ENCODE measurements around the gene MLANA. TPM values are rescaled to one million over a fixed set of nuclear protein-coding genes. Genes with fewer than 3 reads are reported as not detected.

MLANA gene
- total RNA-seq, 2 experiments from 2014 or later: not detected

DNA sequence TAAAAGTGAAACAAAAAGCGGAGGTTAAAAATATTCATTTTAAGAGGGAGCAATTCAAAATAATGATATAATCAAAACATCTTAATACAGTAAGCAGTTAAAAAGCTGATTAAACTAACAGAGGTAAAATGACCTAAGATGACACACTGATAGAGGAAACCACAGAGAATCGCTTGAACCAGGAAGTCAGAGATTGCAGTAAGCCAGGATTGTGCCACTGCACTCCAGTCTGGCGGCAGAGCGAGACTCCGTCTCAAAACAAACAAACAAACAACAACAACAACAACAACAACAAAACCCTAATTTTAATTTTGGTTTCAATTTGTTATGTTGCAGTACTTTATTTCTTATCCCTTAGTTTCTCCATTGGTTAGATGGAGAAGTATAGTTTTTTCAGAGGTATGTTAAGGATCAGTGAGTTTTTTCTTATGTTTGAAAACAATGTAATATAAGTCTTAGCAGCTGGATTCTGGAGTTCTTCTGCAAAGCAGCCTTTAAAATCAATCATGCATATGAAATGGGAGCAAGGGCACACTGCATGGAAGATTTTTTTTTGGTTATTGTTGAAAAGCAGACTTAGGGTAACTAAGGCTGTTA is 58.5 kb downstream of the MLANA start:
- peak overlapping the region; percentile 81 for H3K27ac Mint-ChIP-seq
- H3K36me3 Mint-ChIP-seq (ENCODE audit: low read depth): peaks cover 3% of the 10 kb centered on the region
- ChIA-PET CTCF (no interaction called here), POLR2A (interaction anchor here (0.9 to 1.3 kb wide), 3 partner anchors 58 to 117 kb away, joined by 4 read pairs; partner anchors contain the start of genes ERMP1 and RANBP6)
- Histone ChIP-seq H3K27ac (ENCODE audit: low read depth in 1 of 2, low read length in 2 of 2) (no peak overlapping the region), H3K4me1 (ENCODE audit: insufficient read depth, low read length) (no peaks in the 10 kb centered on the region), H3K9me3 (ENCODE audit: control insufficient read depth in 1 of 2, insufficient read depth in 1 of 2, low read length in 2 of 2) (no peaks in the 10 kb centered on the region), H3K4me3 (ENCODE audit: low read length) (peak overlapping the region; percentile 2), H3K27me3 (ENCODE audit: control insufficient read depth in 1 of 2, insufficient read depth in 2 of 2, low read length in 2 of 2) (no peaks in the 10 kb centered on the region), H3K36me3 (ENCODE audit: insufficient read depth, low read length) (no peaks in the 10 kb centered on the region)
- no peaks in the 10 kb centered on the region for H3K27me3 Mint-ChIP-seq
- ATAC-seq (ENCODE audit: poor library complexity): peak; percentile 93
- peak overlapping the region; percentile 80 for H3K4me3 Mint-ChIP-seq
- intact Hi-C loops (cut with DNase I, micrococcal nuclease): no loop called here
- peaks cover 27% of the 10 kb centered on the region for H3K4me1 Mint-ChIP-seq (ENCODE audit: low read depth)
- DNase-seq: peak in 8 of 14 experiments; percentile 2 to 76 (median 17)
- TF ChIP-seq, protein P1, sequence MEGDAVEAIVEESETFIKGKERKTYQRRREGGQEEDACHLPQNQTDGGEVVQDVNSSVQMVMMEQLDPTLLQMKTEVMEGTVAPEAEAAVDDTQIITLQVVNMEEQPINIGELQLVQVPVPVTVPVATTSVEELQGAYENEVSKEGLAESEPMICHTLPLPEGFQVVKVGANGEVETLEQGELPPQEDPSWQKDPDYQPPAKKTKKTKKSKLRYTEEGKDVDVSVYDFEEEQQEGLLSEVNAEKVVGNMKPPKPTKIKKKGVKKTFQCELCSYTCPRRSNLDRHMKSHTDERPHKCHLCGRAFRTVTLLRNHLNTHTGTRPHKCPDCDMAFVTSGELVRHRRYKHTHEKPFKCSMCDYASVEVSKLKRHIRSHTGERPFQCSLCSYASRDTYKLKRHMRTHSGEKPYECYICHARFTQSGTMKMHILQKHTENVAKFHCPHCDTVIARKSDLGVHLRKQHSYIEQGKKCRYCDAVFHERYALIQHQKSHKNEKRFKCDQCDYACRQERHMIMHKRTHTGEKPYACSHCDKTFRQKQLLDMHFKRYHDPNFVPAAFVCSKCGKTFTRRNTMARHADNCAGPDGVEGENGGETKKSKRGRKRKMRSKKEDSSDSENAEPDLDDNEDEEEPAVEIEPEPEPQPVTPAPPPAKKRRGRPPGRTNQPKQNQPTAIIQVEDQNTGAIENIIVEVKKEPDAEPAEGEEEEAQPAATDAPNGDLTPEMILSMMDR (IDR thresholded peaks at IDR 0.05): no peak
- no peaks in the 10 kb centered on the region for H3K9me3 Mint-ChIP-seq

DNA sequence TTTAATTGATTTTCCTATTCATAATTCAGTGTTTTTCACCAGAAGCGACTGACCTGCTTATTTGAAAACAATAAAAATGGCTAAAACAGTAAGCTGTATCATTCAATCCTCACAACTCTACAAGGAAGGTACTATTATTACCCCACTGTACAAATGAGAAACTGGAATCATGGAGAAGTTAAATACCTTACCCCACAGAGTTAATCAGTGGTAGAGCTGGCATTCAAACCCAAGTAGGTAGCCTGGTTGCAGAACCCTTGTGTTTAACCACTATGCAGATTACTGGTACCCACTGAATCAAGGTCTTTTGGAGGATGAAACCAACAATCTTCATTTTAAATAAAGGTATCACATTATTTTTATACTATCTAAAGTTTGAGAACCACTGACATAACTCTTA is 59.6 kb downstream of the MLANA start:
- Histone ChIP-seq H3K4me1 (ENCODE audit: insufficient read depth, low read length) (no peaks in the 10 kb centered on the region), H3K27me3 (ENCODE audit: control insufficient read depth in 1 of 2, insufficient read depth in 2 of 2, low read length in 2 of 2) (no peaks in the 10 kb centered on the region), H3K36me3 (ENCODE audit: insufficient read depth, low read length) (no peaks in the 10 kb centered on the region), H3K9me3 (ENCODE audit: control insufficient read depth in 1 of 2, insufficient read depth in 1 of 2, low read length in 2 of 2) (no peaks in the 10 kb centered on the region), H3K27ac (ENCODE audit: low read depth in 1 of 2, low read length in 2 of 2) (no peak overlapping the region), H3K4me3 (ENCODE audit: low read length) (no peak overlapping the region)
- H3K9me3 Mint-ChIP-seq: no peaks in the 10 kb centered on the region
- ChIA-PET POLR2A (no interaction called here), CTCF (no interaction called here)
- no peak for ATAC-seq (ENCODE audit: poor library complexity)
- DNase-seq: no peak
- no peak overlapping the region for H3K4me3 Mint-ChIP-seq
- no peaks in the 10 kb centered on the region for H3K27me3 Mint-ChIP-seq
- H3K36me3 Mint-ChIP-seq (ENCODE audit: low read depth): peaks cover 8% of the 10 kb centered on the region
- TF ChIP-seq, protein P1 (IDR thresholded peaks at IDR 0.05): no peak
- peaks cover 27% of the 10 kb centered on the region for H3K4me1 Mint-ChIP-seq (ENCODE audit: low read depth)
- peak overlapping the region; percentile 33 for H3K27ac Mint-ChIP-seq
- intact Hi-C loops (cut with DNase I, micrococcal nuclease): loop anchor here in 1 of 2 experiments (10.0 kb wide), 1 partner anchor 55 kb away; a partner anchor contains a TSS

DNA sequence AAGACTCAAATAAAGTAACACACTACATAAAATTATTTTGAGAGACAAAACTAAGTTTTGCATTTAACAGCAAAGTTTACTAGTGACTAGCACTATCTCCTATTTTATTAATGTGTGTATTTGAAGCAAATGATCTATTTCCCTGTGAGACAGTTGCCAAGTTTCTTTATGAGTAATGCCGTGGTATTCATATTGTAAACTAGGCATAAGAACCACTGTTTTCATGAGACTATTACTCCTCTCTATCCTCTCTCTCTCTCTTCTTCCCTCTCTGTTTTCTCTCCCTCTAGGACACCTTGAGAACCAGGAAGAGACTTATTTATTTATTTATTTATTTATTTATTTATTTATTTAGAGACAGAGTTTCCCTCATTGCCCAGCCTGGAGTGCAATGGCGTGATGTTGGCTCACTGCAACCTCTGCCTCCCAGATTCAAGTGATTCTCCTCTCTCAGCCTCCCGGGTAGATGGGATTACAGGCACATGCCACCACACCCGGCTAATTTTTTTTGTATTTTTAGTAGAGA is 61.1 kb downstream of the MLANA start:
- intact Hi-C loops (cut with DNase I, micrococcal nuclease): loop anchor here in 1 of 2 experiments (10.0 kb wide), 1 partner anchor 53 kb away; a partner anchor contains a TSS
- Mint-ChIP-seq H3K27ac (no peak overlapping the region), H3K4me1 (ENCODE audit: low read depth) (peaks cover 27% of the 10 kb centered on the region), H3K27me3 (no peaks in the 10 kb centered on the region), H3K4me3 (no peak overlapping the region), H3K36me3 (ENCODE audit: low read depth) (peaks cover 14% of the 10 kb centered on the region), H3K9me3 (no peaks in the 10 kb centered on the region)
- DNase-seq (no peak), ATAC-seq (ENCODE audit: poor library complexity) (no peak)
- no peak overlapping the region for H3K4me3 ChIP-seq (ENCODE audit: low read length)
- ChIA-PET CTCF (interaction anchor here (0.6 kb wide), 1 partner anchor 1434 kb away, joined by 3 read pairs; no protein-coding TSS in a partner anchor), POLR2A (no interaction called here)
- H3K9me3 ChIP-seq (ENCODE audit: control insufficient read depth in 1 of 2, insufficient read depth in 1 of 2, low read length in 2 of 2): no peaks in the 10 kb centered on the region
- no peaks in the 10 kb centered on the region for H3K27me3 ChIP-seq (ENCODE audit: control insufficient read depth in 1 of 2, insufficient read depth in 2 of 2, low read length in 2 of 2)
- H3K27ac ChIP-seq (ENCODE audit: low read depth in 1 of 2, low read length in 2 of 2): no peak overlapping the region
- no peaks in the 10 kb centered on the region for H3K4me1 ChIP-seq (ENCODE audit: insufficient read depth, low read length)
- TF ChIP-seq, protein P1 (IDR thresholded peaks at IDR 0.05): no peak
- no peaks in the 10 kb centered on the region for H3K36me3 ChIP-seq (ENCODE audit: insufficient read depth, low read length)
